GM18517 (cell line): Measurements from ENCODE around the gene WDR43.

Experiments used
- ATAC-seq: cut with Tn5 transposase; IDR thresholded peaks from one replicate; pipeline ENCODE4 v1.9.1; 2021; ENCODE audit warnings: mild to moderate bottlenecking, moderate library complexity; ENCODE audit not compliant: unreplicated experiment

The WDR43 gene

DNA sequence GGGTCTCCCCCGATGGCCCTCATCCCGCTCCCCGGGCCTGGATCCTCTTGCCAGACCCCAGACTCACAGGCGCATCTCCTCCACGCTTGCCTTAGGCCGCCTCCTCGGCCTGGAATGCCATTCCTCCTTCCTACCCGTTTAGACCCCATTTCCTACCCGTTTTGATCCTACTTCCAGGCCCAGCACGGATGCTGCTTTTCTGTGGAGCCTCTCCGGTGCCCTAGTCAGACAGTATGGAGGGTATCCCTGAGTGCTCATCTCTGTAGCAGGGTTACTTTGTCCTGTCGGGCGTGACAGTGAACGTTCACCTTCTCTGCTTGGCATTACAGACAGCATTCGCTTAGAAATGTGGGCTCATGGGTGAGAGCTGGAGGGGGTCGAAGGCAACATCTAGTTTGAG is 96.0 kb downstream of the WDR43 start:
- no peak for ATAC-seq

DNA sequence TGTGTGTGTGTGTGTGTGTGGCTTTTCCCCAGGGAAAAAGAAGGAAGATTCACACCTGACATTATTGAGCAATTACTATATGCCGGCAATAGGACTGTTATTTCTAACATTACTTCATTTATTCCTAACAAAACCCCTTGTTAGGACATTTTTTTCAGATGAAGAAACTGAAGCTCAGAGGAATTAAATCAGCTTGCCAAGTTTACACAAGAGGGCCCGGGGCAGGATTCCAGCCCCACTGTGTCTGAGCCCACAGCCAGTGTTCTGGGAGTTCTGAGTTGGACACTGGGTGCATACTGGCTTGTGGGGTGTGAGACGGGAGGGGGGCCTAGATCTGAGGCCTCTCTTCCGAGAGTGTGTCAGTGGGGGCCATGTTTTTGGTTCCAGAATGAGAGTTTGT is 96.6 kb downstream of the WDR43 start:
- ATAC-seq = no peak

DNA sequence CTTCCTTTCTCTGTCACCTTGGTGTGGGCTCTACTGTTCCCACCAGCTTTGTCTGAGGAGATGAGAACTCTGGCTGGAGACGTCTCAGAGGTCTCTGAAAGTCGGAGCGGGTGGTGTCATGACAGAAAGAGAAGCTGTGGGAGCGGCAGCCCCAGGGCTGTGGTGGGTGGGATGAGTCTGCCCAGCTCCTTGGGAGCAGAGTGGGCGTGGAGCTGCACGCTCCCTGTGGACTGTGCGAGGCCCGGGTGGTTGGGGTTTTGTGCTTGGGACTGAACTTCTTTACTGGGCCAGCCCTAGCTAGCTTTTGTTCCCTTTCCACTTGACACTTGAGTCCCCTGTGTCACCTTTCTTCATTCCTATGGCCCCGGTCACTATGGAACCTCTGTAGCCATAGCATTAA is 97.0 kb downstream of the WDR43 start:
- ATAC-seq = no peak

DNA sequence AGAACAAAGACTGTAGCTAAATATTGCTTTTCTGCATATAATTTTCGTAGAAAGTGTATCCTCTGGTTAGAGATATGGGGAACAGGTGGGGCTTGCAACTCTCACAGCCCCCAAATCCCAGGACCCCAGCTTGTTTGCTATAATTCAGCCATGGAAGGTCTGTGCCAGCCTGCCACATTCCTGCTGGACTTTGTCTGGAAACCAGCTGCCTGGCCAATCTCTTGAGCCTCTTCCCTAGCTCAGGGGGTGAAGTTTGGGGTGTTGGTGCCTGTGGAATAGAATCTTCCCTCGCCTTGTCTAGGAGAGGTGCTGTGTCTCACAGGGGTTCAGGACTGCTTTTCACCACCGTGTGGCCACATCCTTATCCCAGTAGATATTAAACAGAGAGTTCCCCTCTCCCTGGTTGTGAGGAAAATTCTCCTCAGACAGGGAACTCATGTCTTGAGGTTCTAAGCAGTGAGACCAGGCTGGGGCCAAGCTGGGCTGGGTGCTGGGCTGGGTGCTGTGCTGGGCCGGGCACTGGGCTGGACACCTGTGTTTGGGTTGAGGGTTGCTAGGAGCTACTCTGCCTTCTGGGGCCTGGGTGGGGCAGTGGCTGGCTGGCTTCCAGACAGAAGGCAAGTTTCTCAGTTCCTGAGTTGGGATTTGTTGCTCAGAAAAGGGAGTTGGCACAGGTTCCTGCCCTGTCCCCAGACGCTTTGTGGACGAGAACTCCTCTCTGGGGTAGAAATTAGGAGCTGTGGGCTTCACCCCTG is 98.9 kb downstream of the WDR43 start:
- no peak for ATAC-seq

DNA sequence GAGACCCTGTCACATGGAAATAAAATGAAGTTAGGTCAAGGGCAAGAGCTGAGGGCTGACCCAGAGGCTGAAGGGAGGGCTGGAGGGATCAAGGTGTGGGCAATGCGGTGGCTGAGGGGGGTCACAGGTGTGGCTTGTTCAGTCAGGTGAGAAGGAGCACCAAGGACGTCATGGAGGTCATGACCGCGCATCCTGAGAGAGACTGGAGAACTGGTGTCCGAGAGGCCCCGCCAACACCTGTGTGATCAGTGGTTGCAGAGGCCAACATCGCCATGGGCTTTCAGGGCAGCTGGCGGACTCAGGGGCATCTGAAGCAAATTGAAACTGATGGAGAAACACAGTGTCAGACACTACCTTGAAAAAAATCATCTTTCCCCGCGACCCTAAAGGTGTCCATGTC is 99.6 kb downstream of the WDR43 start:
- no peak for ATAC-seq

DNA sequence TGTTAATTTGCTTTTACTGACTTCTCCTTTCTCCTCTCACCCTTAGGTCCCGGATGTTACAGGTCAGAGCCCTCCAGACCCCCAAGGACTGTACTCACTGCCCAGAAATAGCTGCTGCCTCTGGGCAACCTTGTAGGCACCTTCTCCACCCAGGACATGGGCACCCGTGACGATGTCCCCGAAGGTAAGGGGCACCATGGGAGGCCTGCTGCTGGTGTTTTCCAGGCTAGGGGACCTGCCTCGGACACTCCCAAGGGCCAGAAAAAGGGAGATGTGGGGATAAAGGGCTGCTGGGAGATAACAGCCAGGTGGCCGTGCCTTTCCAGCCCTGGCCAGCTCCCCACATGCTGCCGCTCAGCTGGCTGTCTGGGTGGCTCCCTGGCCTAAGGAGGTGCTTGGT is 100.2 kb downstream of the WDR43 start:
- ATAC-seq = no peak

DNA sequence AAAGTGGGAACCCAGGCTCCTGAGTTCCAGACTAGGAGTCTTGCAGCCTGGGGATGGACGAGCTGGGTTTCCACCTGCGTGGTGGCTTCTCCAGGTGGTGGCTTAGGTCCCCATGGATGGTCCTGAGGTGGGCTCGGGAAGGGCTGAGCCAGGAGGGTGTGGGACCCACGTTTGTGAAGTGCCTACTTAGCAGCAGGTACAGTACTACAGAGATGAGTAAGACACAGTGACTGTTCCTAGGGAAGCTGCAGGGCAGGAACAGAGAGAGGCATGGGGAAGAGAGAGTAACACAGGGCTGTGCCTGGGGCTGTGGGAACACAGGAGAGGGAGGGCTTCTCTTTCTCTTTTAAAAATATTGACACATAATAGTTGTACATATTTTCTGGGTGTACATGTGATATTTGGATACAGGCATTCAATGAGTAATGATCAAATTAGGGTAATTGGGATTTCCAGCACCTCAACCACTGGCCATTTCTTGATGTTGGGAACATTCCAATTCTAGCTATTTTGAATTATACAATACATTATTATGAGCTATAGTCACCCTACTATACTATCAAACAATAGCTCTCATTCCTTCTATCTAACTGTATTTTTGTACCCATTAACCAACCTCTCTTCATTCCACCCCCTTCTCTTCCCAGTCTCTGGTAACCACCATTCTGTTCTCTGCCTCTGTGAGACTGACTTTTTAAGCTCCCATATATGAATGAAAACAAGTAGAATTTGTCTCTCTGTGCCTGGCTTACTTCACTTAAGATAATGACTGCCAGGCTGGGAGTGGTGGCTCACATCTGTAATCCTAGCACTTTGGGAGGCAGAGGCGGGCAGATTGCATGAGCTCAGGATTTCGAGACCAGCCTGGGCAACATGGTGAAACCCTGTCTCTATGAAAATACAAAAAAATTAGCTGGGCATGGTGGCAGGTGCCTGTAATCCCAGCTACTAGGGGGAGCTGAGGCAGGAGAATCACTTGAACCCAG is 101.6 kb downstream of the WDR43 start:
- no peak for ATAC-seq

DNA sequence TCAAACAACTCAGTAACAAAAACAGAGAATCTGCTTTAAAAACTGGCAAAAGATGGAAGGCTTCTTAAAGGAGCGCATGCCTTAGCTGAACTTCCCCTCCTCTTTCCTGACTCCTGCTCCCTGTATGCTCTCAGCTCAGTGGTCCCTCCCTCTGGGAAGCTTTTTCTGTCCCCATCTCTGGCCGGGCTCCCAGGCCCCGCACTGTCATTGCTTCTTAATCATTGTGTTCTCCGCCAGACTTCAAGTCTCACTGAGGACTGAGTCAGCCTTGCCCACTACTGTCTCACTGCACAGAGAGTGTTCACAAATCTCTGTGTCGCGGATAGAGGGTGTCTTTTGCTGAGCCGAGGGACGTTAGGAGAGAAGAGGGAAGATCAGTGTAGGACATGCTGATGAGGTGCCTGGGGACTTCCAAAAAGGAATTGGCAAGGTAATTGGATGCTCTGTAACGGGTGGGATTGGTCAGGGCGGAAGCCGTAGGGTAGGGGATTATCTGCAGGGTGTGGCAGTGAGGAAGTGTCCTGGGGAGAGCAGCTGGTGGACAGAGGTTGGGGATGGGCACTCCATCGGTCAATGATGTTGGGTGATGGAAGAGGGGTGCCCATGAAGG is 102.9 kb downstream of the WDR43 start:
- ATAC-seq = no peak
